Gastrocnemius medialis (tissue), 4 donors: ENCODE results near the gene GPR34.

Experiments used
- CTCF ChIP-seq, 5 experiments: fragments of 450-650 bp in 3 of 5; fragments of 200-600 bp in 2 of 5; sonication (generic) in 2 of 5; IDR thresholded peaks in 4 of 5; conservative IDR thresholded peaks in 1 of 5; 1 replicate in 4 of 5; 2 replicates in 1 of 5; pipeline ENCODE4 v1.5.1; 2016 to 2019; ENCODE audit warnings: antibody characterized with exemption in 5 of 5, mild to moderate bottlenecking in 3 of 5, moderate library complexity in 3 of 5
- POLR2A ChIP-seq, 2 donors: fragments of 450-650 bp; IDR thresholded peaks; one replicate each; pipeline ENCODE4 v1.6.1; 2017; ENCODE audit warnings: antibody characterized with exemption in 2 of 2, mild to moderate bottlenecking in 2 of 2, moderate library complexity in 2 of 2

- no peak for TF ChIP-seq POLR2A (IDR thresholded peaks at IDR 0.05)
- no peak for TF ChIP-seq CTCF (IDR thresholded peaks at IDR 0.05 in 4 of 5, conservative IDR thresholded peaks at IDR 0.05 in 1 of 5)
Measured at GRCh38 chrX:41671082-41671481, 17.7 kb upstream of the GPR34 start.
